ENCODE measurements around the gene ANKHD1.
A peak's percentile ranks its signal among the peaks of the same experiment; 100 is the strongest.

Gene ANKHD1

DNA sequence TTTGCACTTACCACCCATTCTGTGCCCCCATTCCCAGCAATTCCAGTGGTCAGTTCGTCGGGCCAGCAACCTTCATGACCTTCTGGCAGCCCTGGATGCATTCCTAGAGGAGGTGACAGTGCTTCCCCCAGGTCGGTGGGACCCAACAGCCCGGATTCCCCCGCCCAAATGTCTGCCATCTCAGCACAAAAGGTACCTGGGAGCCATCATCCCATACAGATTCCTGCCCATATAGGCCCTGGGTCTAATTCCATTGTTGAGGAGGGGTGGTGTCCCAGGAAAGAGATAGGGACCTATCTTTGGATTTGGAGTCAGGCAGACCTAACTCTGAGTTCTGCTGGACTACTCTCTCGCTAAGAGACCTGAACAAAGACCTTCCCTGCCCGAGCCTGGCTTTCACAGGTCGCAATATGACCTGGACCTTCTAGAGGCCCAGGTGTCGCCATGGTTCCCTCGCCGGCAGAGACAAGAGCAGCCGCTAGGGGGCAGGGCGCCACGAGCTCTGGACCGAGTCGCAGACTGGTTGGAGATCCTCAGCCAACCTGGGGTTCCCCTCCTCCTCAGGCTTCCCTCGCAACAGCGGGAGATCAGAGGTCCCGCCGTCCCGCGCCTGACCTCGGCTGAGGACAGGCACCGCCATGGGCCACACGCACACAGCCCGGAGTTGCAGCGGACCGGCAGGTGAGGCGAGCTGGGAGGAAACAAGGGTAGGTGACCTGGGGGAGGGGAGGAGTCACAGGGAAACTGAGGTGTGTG is 38.6 kb upstream of the ANKHD1 start:
- Histone ChIP-seq H3K36me3 (ENCODE audit: control insufficient read depth, insufficient read depth, low read length) (no peaks in the 10 kb centered on the region), H3K9me3 (ENCODE audit: control insufficient read depth, low read length) (no peaks in the 10 kb centered on the region), H3K9ac (ENCODE audit: low read length) (peak overlapping the region; percentile 23), H3K4me3 (ENCODE audit: low read length) (peak overlapping the region; percentile 15), H3K27me3 (ENCODE audit: control insufficient read depth, insufficient read depth, low read length) (no peaks in the 10 kb centered on the region), H3K4me1 (ENCODE audit: control insufficient read depth, insufficient read depth, low read length) (peaks cover 9% of the 10 kb centered on the region)

DNA sequence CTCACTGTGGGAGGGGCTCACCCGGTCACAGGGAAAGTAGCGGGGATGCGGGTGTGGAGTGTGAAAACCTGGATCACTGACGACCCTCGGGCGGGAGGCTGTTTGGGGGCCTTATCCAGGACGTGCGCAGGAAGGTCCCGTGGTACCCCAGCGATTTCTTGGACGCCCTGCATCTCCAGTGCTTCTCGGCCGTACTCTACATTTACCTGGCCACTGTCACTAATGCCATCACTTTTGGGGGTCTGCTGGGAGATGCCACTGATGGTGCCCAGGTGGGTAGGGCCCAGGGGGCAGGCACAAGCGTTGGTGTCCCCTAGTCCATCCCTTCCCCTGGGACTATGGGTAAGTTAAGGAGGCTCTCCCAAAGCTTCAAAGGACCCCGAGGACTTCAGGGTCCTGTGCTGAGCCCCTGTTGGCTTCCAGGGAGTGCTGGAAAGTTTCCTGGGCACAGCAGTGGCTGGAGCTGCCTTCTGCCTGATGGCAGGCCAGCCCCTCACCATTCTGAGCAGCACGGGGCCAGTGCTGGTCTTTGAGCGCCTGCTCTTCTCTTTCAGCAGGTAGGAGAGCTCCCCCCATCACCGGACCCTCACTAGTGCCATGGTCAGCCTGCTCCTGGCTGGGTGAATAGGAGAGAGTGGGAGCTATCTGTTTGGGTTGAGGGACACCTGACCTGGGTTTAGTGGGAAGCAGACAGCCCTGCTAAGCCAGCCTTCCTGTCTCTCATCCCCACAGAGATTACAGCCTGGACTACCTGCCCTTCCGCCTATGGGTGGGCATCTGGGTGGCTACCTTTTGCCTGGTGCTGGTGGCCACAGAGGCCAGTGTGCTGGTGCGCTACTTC is 37.8 kb upstream of the ANKHD1 start:
- H3K4me3 ChIP-seq (ENCODE audit: low read length), result peak overlapping the region; percentile 15
- peak overlapping the region; percentile 23 for H3K9ac ChIP-seq (ENCODE audit: low read length)
- no peaks in the 10 kb centered on the region for H3K9me3 ChIP-seq (ENCODE audit: control insufficient read depth, low read length)
- H3K27me3 ChIP-seq (ENCODE audit: control insufficient read depth, insufficient read depth, low read length), result no peaks in the 10 kb centered on the region
- peaks cover 9% of the 10 kb centered on the region for H3K4me1 ChIP-seq (ENCODE audit: control insufficient read depth, insufficient read depth, low read length)
- H3K36me3 ChIP-seq (ENCODE audit: control insufficient read depth, insufficient read depth, low read length), result no peaks in the 10 kb centered on the region

DNA sequence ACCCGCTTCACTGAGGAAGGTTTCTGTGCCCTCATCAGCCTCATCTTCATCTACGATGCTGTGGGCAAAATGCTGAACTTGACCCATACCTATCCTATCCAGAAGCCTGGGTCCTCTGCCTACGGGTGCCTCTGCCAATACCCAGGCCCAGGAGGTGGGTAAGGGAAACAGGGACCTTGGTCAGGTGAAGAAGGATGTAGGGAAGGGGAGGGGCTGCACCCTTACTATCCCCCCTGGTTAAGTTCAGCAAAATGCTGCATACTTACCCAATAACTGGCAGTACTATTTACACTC is 37.2 kb upstream of the ANKHD1 start:
- H3K4me1 ChIP-seq (ENCODE audit: control insufficient read depth, insufficient read depth, low read length), result peaks cover 9% of the 10 kb centered on the region
- H3K27me3 ChIP-seq (ENCODE audit: control insufficient read depth, insufficient read depth, low read length), result no peaks in the 10 kb centered on the region
- H3K9me3 ChIP-seq (ENCODE audit: control insufficient read depth, low read length), result no peaks in the 10 kb centered on the region
- H3K36me3 ChIP-seq (ENCODE audit: control insufficient read depth, insufficient read depth, low read length), result no peaks in the 10 kb centered on the region
- H3K4me3 ChIP-seq (ENCODE audit: low read length), result no peak overlapping the region
- no peak overlapping the region for H3K9ac ChIP-seq (ENCODE audit: low read length)

DNA sequence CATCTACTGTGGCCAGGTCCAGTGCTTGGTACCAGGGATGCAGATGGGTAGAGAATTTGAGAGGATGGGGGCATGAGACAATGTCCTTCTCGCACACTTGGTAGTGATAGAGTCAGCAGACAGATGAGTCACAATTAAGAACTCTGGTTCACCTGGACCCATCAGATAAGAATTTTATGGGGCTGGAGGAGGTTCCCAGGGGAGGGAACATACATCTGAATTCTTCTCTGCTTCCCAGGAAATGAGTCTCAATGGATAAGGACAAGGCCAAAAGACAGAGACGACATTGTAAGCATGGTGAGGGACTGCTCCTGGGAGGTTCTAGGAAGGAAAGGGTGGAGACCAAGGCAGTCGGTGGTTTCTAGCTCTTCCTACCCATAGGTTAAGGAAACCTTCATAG is 36.4 kb upstream of the ANKHD1 start:
- Histone ChIP-seq H3K4me3 (ENCODE audit: low read length) (no peak overlapping the region), H3K4me1 (ENCODE audit: control insufficient read depth, insufficient read depth, low read length) (peaks cover 9% of the 10 kb centered on the region), H3K9me3 (ENCODE audit: control insufficient read depth, low read length) (no peaks in the 10 kb centered on the region), H3K9ac (ENCODE audit: low read length) (no peak overlapping the region), H3K27me3 (ENCODE audit: control insufficient read depth, insufficient read depth, low read length) (no peaks in the 10 kb centered on the region), H3K36me3 (ENCODE audit: control insufficient read depth, insufficient read depth, low read length) (no peaks in the 10 kb centered on the region)

DNA sequence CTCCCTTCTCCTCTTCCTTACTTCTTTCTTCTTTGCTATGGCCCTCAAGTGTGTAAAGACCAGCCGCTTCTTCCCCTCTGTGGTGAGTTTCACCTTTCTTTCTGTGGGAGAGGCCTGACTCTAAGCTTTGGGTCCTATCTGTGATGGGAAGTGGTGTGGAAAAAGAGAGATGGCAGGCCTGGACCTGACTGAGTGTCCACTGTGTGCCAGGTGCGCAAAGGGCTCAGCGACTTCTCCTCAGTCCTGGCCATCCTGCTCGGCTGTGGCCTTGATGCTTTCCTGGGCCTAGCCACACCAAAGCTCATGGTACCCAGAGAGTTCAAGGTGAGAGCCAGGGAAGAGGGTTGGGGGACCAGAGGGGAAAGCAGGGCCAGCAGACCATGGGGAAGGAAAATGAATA is 35.7 kb upstream of the ANKHD1 start:
- Histone ChIP-seq H3K4me3 (ENCODE audit: low read length) (no peak overlapping the region), H3K27me3 (ENCODE audit: control insufficient read depth, insufficient read depth, low read length) (no peaks in the 10 kb centered on the region), H3K9ac (ENCODE audit: low read length) (no peak overlapping the region), H3K9me3 (ENCODE audit: control insufficient read depth, low read length) (no peaks in the 10 kb centered on the region), H3K4me1 (ENCODE audit: control insufficient read depth, insufficient read depth, low read length) (peaks cover 9% of the 10 kb centered on the region), H3K36me3 (ENCODE audit: control insufficient read depth, insufficient read depth, low read length) (no peaks in the 10 kb centered on the region)

DNA sequence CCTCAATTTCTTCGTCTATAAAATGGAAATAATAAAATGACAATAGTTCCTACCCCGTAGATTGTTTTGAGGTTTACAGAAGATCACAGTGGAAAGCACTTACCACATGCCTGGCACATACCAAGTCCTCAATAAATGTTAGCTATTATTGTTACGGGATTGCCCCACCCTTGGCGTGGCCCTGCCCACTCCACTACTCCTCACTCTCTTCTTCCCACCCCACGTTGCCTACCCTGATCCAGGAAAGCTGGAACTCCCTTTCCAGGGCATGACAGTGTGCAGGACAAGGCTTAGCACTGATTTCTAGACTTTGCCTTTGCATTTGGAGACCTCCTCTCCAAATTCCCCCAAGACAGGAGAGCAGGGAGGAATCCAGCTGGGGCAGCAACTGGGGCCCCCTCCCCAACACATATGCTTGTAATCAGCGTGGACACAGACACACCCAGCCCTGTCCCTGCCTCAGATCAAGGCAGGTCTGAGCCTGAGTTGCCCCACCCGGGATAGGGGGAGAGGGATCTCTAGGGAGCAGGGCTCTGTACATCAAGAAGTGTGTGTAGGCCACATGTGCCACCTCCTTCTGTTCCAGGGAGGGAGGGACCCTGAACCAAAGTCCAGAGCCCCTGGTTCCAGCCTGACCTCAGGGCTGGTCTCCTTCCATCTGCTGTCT is 34.9 kb upstream of the ANKHD1 start:
- no peak overlapping the region for H3K4me3 ChIP-seq (ENCODE audit: low read length)
- H3K4me1 ChIP-seq (ENCODE audit: control insufficient read depth, insufficient read depth, low read length), result peaks cover 9% of the 10 kb centered on the region
- H3K9ac ChIP-seq (ENCODE audit: low read length), result no peak overlapping the region
- no peaks in the 10 kb centered on the region for H3K9me3 ChIP-seq (ENCODE audit: control insufficient read depth, low read length)
- no peaks in the 10 kb centered on the region for H3K27me3 ChIP-seq (ENCODE audit: control insufficient read depth, insufficient read depth, low read length)
- H3K36me3 ChIP-seq (ENCODE audit: control insufficient read depth, insufficient read depth, low read length), result no peaks in the 10 kb centered on the region

DNA sequence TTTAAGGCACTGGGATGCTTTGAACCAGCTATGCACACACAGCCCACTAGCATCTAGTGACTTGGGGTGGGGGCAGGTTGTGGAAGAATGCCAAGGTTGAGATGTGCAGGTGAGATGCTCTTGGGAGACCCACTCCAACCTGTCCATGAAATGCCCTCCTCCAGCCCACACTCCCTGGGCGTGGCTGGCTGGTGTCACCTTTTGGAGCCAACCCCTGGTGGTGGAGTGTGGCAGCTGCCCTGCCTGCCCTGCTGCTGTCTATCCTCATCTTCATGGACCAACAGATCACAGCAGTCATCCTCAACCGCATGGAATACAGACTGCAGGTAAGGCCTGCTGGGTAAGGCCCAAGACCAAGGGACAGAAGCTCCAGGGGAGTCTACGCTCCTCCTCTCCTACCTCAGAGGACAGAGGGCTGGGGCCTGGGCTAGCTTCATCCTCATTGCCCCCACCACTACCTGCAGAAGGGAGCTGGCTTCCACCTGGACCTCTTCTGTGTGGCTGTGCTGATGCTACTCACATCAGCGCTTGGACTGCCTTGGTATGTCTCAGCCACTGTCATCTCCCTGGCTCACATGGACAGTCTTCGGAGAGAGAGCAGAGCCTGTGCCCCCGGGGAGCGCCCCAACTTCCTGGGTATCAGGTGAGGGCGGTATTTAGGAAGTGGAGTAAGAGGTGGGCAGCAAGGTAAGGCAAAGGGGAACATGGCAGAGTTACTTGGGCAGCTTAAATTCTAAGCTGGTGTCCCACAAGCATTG is 34.2 kb upstream of the ANKHD1 start:
- Histone ChIP-seq H3K9me3 (ENCODE audit: control insufficient read depth, low read length) (no peaks in the 10 kb centered on the region), H3K36me3 (ENCODE audit: control insufficient read depth, insufficient read depth, low read length) (no peaks in the 10 kb centered on the region), H3K4me1 (ENCODE audit: control insufficient read depth, insufficient read depth, low read length) (peaks cover 9% of the 10 kb centered on the region), H3K9ac (ENCODE audit: low read length) (no peak overlapping the region), H3K27me3 (ENCODE audit: control insufficient read depth, insufficient read depth, low read length) (no peaks in the 10 kb centered on the region), H3K4me3 (ENCODE audit: low read length) (no peak overlapping the region)

DNA sequence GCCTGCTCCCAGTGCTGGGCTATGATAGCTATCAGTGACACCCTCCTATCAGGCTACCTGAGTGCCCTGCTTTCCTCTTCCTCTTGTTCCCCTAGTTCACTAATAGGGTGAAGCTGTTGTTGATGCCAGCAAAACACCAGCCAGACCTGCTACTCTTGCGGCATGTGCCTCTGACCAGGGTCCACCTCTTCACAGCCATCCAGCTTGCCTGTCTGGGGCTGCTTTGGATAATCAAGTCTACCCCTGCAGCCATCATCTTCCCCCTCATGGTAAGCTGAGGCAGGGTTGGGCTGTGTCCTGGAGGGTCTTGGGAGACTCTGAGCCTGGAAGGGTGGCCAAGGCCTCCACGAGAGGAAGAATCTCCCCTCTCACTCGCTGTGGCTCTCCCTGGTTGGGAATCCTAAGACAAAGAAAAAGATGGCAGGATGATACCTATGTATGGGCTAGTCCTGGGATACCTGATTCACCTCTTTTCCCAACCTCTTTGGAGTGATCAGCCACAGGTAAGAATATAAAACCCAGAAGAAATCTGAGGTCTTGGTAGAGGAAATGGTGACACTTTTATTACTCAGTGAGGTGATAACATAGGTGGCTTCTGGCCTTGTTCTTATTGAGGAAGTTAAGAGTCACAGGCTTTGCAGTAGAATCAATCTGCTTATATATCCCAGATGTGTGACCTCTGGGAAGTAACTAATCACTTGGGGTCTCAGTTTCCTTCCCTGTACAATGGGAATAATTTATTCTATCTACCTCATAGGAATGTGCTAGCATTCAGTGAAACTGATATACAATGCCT is 30.1 kb upstream of the ANKHD1 start:
- Histone ChIP-seq H3K4me3 (ENCODE audit: low read length) (no peak overlapping the region), H3K4me1 (ENCODE audit: control insufficient read depth, insufficient read depth, low read length) (no peaks in the 10 kb centered on the region), H3K9ac (ENCODE audit: low read length) (no peak overlapping the region), H3K9me3 (ENCODE audit: control insufficient read depth, low read length) (no peaks in the 10 kb centered on the region), H3K36me3 (ENCODE audit: control insufficient read depth, insufficient read depth, low read length) (no peaks in the 10 kb centered on the region), H3K27me3 (ENCODE audit: control insufficient read depth, insufficient read depth, low read length) (no peaks in the 10 kb centered on the region)

DNA sequence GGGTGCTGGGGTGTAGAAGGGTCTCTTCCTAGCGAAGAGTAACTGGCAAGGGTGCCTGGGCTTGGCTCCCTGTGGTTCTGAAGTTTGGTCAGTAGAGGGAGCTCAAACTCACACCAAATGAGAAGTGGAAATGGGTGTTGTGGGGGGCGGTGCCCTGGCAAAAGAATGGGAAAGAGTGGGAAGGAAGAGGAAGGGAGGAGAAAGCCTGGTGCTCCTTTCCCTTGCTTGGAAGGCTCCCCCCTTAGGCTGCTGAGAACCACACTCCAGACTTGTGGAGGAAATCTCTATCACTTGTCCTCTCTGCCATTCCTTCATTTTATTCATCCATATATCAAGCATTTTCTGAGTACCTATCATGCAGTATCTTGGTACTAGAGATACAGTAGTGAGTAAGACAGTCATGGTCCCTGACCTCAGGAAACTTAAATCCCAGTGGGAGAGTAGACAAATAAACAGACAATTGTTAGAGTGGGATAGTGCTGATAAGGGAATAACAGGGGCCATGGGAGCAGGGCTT is 28.6 kb upstream of the ANKHD1 start:
- Histone ChIP-seq H3K27me3 (ENCODE audit: control insufficient read depth, insufficient read depth, low read length) (no peaks in the 10 kb centered on the region), H3K4me1 (ENCODE audit: control insufficient read depth, insufficient read depth, low read length) (no peaks in the 10 kb centered on the region), H3K9ac (ENCODE audit: low read length) (peak overlapping the region; percentile 5), H3K9me3 (ENCODE audit: control insufficient read depth, low read length) (no peaks in the 10 kb centered on the region), H3K36me3 (ENCODE audit: control insufficient read depth, insufficient read depth, low read length) (no peaks in the 10 kb centered on the region), H3K4me3 (ENCODE audit: low read length) (no peak overlapping the region)

DNA sequence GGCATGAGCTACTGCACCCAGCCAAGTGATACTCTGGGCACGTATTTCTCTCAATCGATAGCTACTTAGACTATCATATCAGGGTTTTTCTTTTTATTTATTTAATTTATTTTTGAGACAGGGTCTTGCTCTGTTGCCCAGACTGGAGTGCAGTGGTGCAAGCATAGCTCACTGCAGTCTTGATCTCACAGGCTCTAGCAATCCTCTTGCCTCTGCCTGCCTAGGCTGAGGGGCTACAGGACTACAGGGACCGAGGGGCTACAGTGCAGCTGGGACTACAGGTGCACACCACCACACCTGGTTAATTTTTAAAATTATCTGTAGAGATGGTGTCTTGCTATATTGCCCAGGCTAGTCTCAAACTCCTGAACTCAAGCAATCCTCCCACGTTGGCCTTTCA is 20.3 kb upstream of the ANKHD1 start:
- Histone ChIP-seq H3K9ac (ENCODE audit: low read length) (no peak overlapping the region), H3K4me3 (ENCODE audit: low read length) (no peak overlapping the region), H3K9me3 (ENCODE audit: control insufficient read depth, low read length) (no peaks in the 10 kb centered on the region), H3K27me3 (ENCODE audit: control insufficient read depth, insufficient read depth, low read length) (no peaks in the 10 kb centered on the region), H3K36me3 (ENCODE audit: control insufficient read depth, insufficient read depth, low read length) (no peaks in the 10 kb centered on the region), H3K4me1 (ENCODE audit: control insufficient read depth, insufficient read depth, low read length) (peaks cover 12% of the 10 kb centered on the region)

DNA sequence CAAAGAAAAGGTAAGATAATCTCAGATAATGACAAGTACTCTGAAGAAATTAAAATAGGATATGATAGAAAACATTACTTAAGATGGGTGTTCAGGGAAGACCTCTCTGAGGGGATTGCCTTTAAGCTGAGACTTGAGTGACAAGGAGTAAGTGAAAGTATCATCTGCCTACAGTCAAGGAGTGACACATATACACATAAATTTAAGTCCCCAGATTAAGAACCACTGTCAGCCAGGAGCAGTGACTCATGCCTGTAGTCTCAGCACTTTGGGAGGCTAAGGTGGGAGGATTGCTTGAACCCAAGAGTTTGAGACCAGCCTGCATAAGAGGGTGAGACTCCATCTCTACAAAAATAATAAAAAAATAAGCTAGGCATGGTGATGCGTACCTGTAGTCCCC is 19.7 kb upstream of the ANKHD1 start:
- Histone ChIP-seq H3K4me1 (ENCODE audit: control insufficient read depth, insufficient read depth, low read length) (peaks cover 12% of the 10 kb centered on the region), H3K36me3 (ENCODE audit: control insufficient read depth, insufficient read depth, low read length) (no peaks in the 10 kb centered on the region), H3K9ac (ENCODE audit: low read length) (no peak overlapping the region), H3K27me3 (ENCODE audit: control insufficient read depth, insufficient read depth, low read length) (no peaks in the 10 kb centered on the region), H3K9me3 (ENCODE audit: control insufficient read depth, low read length) (no peaks in the 10 kb centered on the region), H3K4me3 (ENCODE audit: low read length) (no peak overlapping the region)

Measured in mucosa of stomach (tissue), 1 donor.